ENCODE results near the gene EDAR.

The EDAR gene

GRCh38 chr2:108932736-108933332 lies 56.2 kb downstream of the EDAR start:
- TF ChIP-seq CTCF (conservative IDR thresholded peaks at IDR 0.05; ENCODE audit: low read depth, low read length): no peak
- H3K4me3 ChIP-seq (ENCODE audit: low read depth, low read length): no peak overlapping the region
- no peak for DNase-seq (ENCODE audit: low read depth)

GRCh38 chr2:108931372-108931771 lies 57.6 kb downstream of the EDAR start:
- DNase-seq (ENCODE audit: low read depth): no peak
- no peak for TF ChIP-seq CTCF (conservative IDR thresholded peaks at IDR 0.05; ENCODE audit: low read depth, low read length)
- H3K4me3 ChIP-seq (ENCODE audit: low read depth, low read length): no peak overlapping the region

GRCh38 chr2:108929807-108930425 lies 59.1 kb downstream of the EDAR start:
- TF ChIP-seq CTCF (conservative IDR thresholded peaks at IDR 0.05; ENCODE audit: low read depth, low read length): no peak
- no peak for DNase-seq (ENCODE audit: low read depth)

GRCh38 chr2:108928660-108929377 lies 60.2 kb downstream of the EDAR start:
- H3K4me3 ChIP-seq (ENCODE audit: low read depth, low read length): no peak overlapping the region
- DNase-seq (ENCODE audit: low read depth): no peak
- no peak for TF ChIP-seq CTCF (conservative IDR thresholded peaks at IDR 0.05; ENCODE audit: low read depth, low read length)

More at GRCh38 chr2:108929807-108930425, 59.1 kb downstream of the EDAR start:
- no peak overlapping the region for H3K4me3 ChIP-seq (ENCODE audit: low read depth, low read length)

- peak; percentile 95 for TF ChIP-seq CTCF (conservative IDR thresholded peaks at IDR 0.05; ENCODE audit: low read depth, low read length)
- peak; percentile 78 for DNase-seq (ENCODE audit: low read depth)
- H3K4me3 ChIP-seq (ENCODE audit: low read depth, low read length): no peak overlapping the region
Measured at GRCh38 chr2:108927936-108928659, 60.9 kb downstream of the EDAR start.

- no peak overlapping the region for H3K4me3 ChIP-seq (ENCODE audit: low read depth, low read length)
- no peak for DNase-seq (ENCODE audit: low read depth)
- TF ChIP-seq CTCF (conservative IDR thresholded peaks at IDR 0.05; ENCODE audit: low read depth, low read length): no peak
Measured at GRCh38 chr2:108927405-108927804, 61.6 kb downstream of the EDAR start.

Measured in choroid plexus epithelial cell (primary cell).